Anterior cingulate cortex (tissue), 58 donors: ENCODE measurements around the gene ANKRD44.

Experiments
- DNase-seq, 58 donors: peaks; one replicate each; lab custom pipeline; 2025; lab: John Stamatoyannopoulos, UW

ANKRD44 gene

GRCh38 chr2:196983934-196984333 lies 326.6 kb downstream of the ANKRD44 start:
- no peak for DNase-seq

DNA sequence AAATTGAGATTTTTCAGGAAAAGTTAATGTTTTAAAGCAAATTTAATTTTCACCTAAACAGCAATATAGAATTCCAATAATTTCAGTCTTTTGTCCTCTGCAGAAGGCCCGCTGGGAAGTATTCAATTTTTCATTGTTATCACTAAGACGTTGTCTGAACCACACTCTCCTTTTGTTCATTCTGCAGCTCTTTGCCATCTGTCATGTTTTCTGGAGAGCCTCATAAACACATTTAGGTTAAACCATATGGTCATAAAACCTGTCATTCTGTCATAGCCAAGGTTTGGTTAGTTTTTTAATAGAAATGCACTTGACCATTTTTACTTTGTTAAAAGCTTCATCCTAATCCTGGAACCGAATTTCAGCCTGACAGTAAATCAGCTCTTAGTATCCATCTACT lies 330.1 kb downstream of the ANKRD44 start:
- DNase-seq = no peak

DNA sequence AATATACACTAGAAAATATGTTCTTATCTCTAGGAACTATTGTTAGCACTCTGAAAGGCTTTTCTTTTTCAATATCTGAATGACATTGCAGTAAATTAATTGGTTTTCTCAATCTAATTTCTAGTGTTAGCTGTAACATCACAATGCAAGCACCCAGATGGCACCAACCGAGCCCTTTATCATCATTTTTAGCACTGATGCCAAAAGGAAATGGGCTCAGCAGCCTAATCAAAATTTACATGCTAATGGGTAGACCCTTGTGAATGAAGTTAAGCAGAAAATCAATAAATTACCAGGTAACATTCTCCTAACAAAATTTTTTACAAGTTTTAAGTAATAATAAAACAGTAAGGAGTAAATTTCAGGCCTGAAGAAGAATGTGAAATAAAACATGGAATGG lies 330.6 kb downstream of the ANKRD44 start:
- no peak for DNase-seq

GRCh38 chr2:196977507-196977906 lies 333.1 kb downstream of the ANKRD44 start:
- DNase-seq = no peak

- no peak for DNase-seq
Measured at GRCh38 chr2:196974970-196975369, 335.6 kb downstream of the ANKRD44 start.

DNA sequence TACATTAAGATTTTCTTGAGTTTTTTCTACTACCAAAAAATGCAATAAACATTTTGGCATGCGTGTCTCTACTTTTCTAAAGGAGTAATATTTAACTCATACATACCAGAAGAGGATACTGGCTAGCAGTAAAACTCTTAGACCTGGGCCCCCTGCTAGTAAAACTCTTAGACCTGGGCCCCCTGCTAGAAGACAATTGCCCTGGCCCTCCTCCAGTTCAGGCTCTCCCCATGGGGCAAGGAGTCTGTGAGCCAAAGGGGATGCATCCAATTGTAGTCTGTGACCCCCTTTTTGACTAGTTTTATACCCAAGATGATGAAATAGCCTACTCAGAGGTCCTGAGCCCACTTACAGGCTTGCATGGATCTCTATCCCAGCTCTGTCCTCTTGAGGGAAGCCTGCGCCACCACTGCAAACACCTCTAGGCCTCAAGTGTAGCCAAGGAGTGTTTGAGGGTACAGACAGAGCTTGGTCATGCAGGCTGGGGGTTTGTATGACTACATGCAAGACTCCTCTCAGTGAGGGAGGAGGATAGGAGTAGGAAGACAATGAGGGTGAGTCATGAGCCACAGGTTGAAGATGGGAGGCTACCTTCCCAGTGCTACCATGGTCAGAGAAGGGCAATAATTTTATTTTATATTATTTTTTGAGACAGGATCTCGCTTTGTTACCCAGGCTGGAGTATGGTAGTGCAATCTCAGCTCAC lies 338.9 kb downstream of the ANKRD44 start:
- DNase-seq = no peak

GRCh38 chr2:196970099-196970498 lies 340.5 kb downstream of the ANKRD44 start:
- DNase-seq = no peak

GRCh38 chr2:196968516-196968915 lies 342.1 kb downstream of the ANKRD44 start:
- no peak for DNase-seq

- DNase-seq = no peak
Measured at GRCh38 chr2:196967775-196968174, 342.8 kb downstream of the ANKRD44 start.

DNA sequence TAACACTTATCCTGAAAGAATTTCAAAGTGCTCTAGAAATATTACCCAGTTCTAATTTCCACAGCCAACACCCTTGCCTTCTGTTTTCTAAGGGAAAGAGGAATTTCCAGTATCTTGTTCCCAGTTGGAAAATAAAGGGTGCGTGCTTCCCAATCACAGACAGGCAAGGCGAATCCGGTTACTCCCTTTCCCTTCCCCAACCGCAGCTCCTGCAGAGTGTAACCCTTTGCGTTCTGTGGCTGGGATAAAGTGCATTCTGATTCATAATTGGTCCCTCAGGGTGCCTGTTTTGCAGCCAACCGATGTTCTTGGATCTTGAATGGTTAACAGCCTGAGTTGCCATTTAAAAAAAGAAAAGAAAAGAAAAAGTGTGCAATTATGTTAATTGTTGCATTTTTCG lies 343.5 kb downstream of the ANKRD44 start:
- no peak for DNase-seq

GRCh38 chr2:196966061-196966460 lies 344.5 kb downstream of the ANKRD44 start:
- DNase-seq = no peak

- no peak for DNase-seq
Measured at GRCh38 chr2:196965651-196966050, 344.9 kb downstream of the ANKRD44 start.

- DNase-seq = no peak
Measured at GRCh38 chr2:196963961-196964360, 346.6 kb downstream of the ANKRD44 start.

- DNase-seq = no peak
Measured at GRCh38 chr2:196963043-196963442, 347.5 kb downstream of the ANKRD44 start.

GRCh38 chr2:196962325-196962724 lies 348.3 kb downstream of the ANKRD44 start:
- DNase-seq = no peak

DNA sequence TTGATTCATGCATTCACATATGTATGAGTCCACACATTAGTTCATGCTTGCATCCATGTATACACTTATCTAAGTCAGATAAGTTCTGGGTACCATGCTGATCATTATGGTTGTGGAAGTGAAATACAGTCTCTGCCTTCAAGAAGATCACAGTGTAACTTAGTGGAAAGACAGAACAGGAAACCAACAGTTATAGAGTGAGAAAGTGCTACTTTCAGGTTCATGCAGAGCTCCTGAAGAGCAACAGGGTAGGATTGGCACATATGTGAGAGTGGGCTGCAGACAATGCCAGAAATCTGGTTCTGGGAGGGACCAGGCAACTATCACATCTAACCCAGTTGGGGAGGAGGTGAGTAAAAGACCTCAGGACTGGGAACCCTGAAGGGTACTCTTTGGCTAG lies 348.7 kb downstream of the ANKRD44 start:
- DNase-seq = no peak

DNA sequence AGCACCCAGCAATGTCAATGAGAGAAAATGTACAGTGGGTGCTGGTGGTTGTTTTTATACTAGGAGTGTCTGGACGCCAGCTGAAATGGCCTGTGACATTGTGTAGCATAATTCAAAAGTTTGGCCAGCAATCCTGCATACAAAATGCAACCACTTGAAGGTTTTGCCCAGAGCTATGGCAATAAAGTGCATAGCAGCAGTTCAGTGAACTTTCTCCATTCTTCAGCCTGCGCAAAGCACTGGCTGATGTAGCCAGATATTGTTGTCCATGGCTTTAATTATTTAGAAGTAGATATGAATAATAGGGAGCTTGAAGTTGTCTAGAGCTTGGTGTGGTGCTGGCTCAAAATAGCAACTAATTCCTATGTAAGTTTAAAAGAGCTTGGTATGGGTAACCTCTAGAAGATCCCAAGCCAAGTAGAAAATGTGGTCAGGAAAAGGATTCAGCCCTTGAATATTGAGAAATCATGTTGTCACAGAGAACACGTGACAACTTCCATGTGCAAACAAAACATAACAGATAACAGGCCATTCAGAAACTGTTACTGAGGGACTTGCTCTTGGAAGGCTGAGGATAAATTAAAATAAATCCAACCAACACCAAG lies 350.7 kb downstream of the ANKRD44 start:
- DNase-seq = no peak

DNA sequence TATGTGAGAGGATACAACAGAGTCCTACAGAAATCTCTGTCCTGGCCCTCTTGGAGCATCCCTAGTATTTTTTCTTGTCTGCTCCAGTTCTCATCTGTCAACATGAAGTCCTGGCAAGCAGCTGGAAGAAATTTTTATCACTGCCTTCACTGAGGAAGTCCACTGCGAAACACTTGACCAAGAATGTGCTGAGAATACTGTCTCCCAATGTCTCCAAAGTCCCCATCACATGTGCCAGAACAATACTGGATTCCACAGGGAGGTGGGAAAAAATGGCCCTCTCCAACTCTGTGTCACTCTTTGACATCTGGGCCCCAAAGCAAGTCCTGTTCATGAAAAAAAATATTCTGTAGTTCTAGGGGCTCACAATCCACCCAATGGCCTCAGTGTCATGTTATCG lies 351.3 kb downstream of the ANKRD44 start:
- DNase-seq = no peak

DNA sequence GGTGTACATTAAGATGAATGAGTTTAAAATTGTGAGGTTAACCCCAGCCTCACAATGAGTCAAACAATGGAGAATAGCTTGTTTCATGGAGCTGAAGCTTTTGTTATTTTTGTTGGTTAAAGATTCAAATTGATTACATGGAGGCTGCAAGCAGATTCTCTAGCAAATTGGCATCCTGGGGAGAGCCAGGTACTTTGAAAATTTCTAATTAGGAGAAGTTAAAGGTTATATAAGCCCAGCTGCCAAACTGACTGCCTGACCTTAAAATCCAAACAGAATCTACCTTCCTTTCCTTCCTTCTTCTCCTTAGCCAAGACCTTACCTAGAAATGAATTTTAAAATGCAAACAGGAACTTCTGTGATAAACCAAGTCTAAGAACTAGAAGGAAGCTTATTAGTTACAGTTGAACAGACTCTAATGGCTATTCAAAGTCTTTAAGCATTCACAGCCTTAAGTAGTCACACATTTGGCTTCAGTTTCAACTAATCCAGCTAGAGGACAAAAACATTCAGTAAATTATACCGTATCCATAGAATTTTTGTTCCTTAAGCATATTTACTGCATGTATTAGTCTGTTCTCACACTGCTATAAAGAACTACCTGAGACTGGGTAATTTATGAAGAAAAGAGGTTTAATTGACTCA lies 352.6 kb downstream of the ANKRD44 start:
- no peak for DNase-seq

DNA sequence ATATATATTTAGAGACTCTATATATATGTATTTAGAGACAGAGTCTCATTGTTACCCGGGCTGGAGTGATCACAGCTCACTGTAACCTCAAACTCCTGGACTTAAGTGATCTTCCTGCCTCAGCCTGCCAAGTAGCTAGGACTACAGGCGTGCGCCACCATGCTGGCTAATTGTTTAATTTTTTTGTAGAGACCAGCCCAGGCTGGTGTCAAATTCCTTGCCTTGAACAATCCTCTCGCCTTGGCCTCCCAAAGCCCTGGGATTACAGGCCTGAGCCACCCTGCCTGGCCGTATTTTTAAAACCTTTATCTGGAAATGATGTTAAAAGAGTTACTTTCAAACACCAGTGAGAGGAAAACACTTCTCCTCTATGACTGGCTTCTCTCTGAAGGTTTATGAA lies 353.1 kb downstream of the ANKRD44 start:
- DNase-seq = no peak

DNA sequence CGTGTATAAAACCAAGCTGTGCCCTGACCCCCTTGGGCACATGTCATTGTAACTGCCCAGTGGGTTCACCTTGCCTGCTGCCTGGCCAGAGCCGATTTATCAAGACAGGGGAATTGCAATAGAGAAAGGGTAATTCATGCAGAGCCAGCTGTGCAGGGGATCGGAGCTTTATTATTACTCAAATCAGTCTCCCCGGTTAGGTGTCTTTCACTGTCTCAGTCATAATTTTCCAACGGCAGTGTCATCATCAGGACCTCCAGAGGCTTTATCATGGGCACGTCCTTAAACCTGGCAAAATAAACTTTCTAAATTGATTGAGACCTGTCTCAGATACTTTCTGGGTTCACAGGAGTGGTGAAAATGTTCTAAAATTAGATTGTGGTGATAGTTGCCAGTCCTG lies 354.5 kb downstream of the ANKRD44 start:
- no peak for DNase-seq

GRCh38 chr2:196955036-196955435 lies 355.5 kb downstream of the ANKRD44 start:
- no peak for DNase-seq
